GM12875 (cell line): ENCODE data around the gene NXPH4.

ENCODE experiments used
- H3K4me3 ChIP-seq: one replicate; pipeline ENCODE4 v1.5.1; 2011; ENCODE audit warnings: low read depth, low read length, control low read depth
- CTCF ChIP-seq: IDR thresholded peaks from 2 replicates; pipeline ENCODE4 v1.5.1; 2011; ENCODE audit warnings: low read depth, mild to moderate bottlenecking, control low read depth, inconsistent platforms, low read length, moderate library complexity, borderline replicate concordance; ENCODE audit not compliant: insufficient read depth

NXPH4 gene

GRCh38 chr12:57263096-57263495, 46.5 kb downstream of the NXPH4 start:
- no peak for TF ChIP-seq CTCF
- no peak overlapping the region for H3K4me3 ChIP-seq

DNA sequence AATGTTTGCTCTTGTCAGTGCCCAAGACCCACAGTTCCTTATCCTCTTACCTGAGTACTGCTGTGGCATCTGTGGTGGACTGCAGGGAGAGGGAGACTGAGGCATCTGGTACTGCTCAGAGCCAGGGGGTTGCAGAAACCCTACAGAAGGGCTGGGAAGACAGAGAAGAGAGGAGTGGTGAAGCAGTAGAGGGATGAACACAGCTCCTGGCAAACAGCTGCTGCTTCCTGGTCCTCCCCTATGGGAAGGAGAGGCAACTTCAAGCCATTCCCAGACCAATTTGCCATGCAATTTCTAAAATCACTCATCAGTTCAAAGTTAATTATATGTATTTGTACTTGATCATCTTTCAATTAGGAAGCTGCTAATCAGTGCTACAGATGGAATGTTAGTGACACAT, 50.1 kb downstream of the NXPH4 start:
- no peak for TF ChIP-seq CTCF

GRCh38 chr12:57268264-57268663, 51.7 kb downstream of the NXPH4 start:
- no peak for TF ChIP-seq CTCF

More for the DNA sequence above, 50.1 kb downstream of the NXPH4 start:
- H3K4me3 ChIP-seq: no peak overlapping the region

GRCh38 chr12:57270966-57271470, 54.4 kb downstream of the NXPH4 start:
- no peak overlapping the region for H3K4me3 ChIP-seq
- no peak for TF ChIP-seq CTCF

More at GRCh38 chr12:57268264-57268663, 51.7 kb downstream of the NXPH4 start:
- H3K4me3 ChIP-seq: no peak overlapping the region

GRCh38 chr12:57272337-57273151, 56.0 kb downstream of the NXPH4 start:
- TF ChIP-seq CTCF: no peak
- H3K4me3 ChIP-seq: no peak overlapping the region

DNA sequence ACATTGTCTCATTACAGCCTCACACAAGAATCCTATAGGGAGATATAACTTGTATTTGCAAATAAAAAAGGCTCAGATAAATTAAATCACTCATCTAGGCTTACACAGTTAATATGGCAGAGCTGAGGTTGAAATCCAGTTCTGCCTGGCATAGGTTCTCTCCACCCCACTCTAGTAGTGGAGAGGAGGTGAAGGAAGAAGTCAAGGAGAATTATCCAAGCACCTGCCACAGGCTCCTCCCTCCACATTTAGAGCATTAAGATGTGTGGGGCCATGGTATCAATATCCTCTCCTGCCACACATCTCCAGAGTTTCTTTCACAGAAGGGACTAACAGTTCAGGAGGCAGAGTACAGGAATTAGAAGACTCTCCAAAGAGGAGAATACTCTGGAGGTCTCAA, 56.9 kb downstream of the NXPH4 start:
- no peak for TF ChIP-seq CTCF
- H3K4me3 ChIP-seq: no peak overlapping the region
